UCSD-AML1 (cell line): ENCODE measurements around the gene ERGIC3.

Experiments
- DNase-seq: peaks from one replicate; lab custom pipeline; 2025; ENCODE audit not compliant: unreplicated experiment; lab: John Stamatoyannopoulos, UW

ERGIC3 gene

GRCh38 chr20:35541783-35542662 lies at the start of gene ERGIC3:
Gene ERGIC3, plus strand, starts transcription at chr20:35542078. Its CDS starts 20 bp downstream, at chr20:35542098.
- peak; percentile 97 for DNase-seq

- no peak for DNase-seq
Measured at GRCh38 chr20:35492352-35492751, 49.5 kb upstream of the ERGIC3 start.

- no peak for DNase-seq
Measured at GRCh38 chr20:35496481-35496880, 45.4 kb upstream of the ERGIC3 start.

GRCh38 chr20:35497320-35497719 lies 44.6 kb upstream of the ERGIC3 start:
- DNase-seq = no peak

DNA sequence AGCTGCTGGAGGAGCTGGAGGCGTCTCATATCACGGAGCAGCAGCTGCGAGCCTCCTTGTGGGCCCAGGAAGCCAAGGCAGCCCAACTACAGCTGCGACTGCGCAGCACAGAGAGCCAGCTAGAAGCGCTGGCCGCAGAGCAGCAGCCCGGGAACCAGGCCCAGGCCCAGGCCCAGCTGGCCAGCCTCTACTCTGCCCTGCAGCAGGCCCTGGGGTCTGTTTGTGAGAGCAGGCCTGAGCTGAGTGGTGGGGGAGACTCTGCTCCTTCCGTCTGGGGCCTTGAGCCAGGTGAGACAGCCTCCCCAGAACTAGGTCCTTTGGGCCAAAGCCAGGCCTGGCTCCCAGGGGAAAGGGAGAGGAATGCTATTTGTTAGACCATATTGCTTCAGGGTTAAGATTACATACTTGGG lies 44.1 kb upstream of the ERGIC3 start:
- no peak for DNase-seq

- no peak for DNase-seq
Measured at GRCh38 chr20:35499271-35499670, 42.6 kb upstream of the ERGIC3 start.

GRCh38 chr20:35502352-35502751 lies 39.5 kb upstream of the ERGIC3 start:
- DNase-seq = peak; percentile 34

DNA sequence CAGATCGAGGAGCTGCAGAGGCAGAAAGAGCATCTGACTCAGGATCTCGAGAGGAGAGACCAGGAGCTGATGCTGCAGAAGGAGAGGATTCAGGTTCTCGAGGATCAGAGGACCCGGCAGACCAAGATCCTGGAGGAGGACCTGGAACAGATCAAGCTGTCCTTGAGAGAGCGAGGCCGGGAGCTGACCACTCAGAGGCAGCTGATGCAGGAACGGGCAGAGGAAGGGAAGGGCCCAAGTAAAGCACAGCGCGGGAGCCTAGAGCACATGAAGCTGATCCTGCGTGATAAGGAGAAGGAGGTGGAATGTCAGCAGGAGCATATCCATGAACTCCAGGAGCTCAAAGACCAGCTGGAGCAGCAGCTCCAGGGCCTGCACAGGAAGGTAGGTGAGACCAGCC lies 38.6 kb upstream of the ERGIC3 start:
- no peak for DNase-seq

DNA sequence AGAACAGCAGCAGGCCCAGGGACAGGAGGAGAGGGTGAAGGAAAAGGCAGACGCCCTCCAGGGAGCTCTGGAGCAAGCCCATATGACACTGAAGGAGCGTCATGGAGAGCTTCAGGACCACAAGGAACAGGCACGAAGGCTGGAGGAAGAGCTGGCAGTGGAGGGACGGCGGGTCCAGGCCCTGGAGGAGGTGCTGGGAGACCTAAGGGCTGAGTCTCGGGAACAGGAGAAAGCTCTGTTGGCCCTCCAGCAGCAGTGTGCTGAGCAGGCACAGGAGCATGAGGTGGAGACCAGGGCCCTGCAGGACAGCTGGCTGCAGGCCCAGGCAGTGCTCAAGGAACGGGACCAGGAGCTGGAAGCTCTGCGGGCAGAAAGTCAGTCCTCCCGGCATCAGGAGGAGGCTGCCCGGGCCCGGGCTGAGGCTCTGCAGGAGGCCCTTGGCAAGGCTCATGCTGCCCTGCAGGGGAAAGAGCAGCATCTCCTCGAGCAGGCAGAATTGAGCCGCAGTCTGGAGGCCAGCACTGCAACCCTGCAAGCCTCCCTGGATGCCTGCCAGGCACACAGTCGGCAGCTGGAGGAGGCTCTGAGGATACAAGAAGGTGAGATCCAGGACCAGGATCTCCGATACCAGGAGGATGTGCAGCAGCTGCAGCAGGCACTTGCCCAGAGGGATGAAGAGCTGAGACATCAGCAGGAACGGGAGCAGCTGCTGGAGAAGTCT lies 37.9 kb upstream of the ERGIC3 start:
- no peak for DNase-seq

GRCh38 chr20:35504751-35505150 lies 37.1 kb upstream of the ERGIC3 start:
- no peak for DNase-seq

DNA sequence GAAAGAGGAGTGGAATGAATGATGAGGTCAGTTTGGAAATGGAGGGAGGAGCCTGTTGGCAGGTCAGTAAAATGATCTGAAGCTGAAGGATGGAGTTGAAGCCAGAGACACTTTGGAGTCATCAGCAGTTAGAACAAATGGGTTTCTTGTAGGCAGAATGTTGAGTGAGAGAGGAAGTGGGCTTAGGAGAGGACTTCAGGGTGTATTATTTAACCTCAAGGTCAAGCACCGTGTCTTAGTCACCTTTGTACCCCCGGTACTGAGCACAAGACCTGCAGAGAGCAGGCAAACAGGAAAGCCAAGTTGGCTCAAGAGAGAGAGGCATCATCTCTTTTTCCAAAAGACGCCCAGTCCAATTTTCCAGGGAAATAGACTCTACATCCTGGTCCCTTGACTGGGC lies 35.7 kb upstream of the ERGIC3 start:
- DNase-seq = no peak

- DNase-seq = no peak
Measured at GRCh38 chr20:35506872-35507638, 34.8 kb upstream of the ERGIC3 start.

- no peak for DNase-seq
Measured at GRCh38 chr20:35508493-35509218, 33.2 kb upstream of the ERGIC3 start.

DNA sequence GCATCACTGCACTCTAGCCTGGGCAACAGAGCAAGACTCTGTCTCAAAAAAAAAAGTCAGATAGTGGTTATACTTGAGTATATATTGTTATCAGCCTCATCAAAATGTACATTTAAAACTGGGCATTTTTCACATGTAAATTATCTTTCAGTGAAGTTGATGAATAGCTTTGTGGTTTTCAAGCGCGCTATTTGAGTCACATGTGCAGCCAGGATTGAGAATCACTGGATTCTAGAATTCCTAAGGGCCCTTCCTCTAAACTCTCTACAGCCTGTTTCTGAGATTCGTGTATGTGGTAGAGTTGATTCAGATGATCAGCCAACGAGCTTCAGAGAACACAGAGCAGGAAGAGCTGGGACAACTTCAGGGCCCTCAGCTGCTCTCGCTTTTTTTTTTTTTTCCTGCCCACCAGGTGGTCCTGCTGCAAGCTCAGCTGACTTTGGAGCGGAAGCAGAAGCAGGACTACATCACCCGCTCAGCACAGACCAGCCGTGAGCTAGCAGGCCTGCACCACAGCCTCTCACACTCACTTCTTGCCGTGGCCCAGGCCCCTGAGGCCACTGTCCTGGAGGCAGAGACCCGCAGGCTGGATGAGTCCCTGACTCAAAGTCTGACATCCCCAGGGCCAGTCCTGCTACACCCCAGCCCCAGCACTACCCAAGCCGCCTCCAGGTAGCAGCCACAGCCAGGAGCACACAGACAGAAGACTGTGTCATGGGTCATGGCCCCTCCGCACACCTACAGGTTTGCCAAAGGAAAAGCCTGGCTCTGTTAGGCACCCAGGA lies 30.7 kb upstream of the ERGIC3 start:
- DNase-seq = no peak

DNA sequence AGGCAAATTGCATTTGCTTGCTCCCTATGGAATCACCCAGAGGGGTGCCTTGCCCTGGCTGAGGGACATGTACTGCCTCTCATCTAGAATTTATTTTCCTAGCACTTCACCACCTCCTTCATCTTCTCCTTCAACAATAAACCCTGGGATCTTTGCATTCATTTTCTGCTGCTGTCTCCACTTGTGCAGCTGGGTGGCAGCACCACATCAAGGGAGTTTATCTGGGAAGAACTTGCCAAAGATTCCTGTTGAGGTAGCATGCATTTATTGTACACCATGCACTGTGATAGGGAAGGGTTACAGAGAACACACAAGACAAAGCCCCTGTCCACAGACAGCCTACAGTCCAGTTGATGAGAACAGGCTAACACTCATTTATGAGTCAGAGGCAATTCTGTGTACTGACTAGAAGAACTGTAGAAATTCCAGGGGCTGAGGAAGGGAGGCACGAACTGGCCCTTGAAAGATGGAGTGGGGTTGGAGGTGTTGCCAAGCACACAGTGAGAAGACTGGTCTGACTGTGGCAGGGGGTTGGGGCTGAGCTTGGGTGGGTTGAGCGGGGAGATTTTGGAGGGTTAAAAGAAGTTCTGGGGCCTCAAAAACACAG lies 30.0 kb upstream of the ERGIC3 start:
- DNase-seq = no peak

- no peak for DNase-seq
Measured at GRCh38 chr20:35514371-35514932, 27.4 kb upstream of the ERGIC3 start.

GRCh38 chr20:35515341-35515740 lies 26.5 kb upstream of the ERGIC3 start:
- DNase-seq = no peak

- DNase-seq = no peak
Measured at GRCh38 chr20:35515949-35516645, 25.8 kb upstream of the ERGIC3 start.

DNA sequence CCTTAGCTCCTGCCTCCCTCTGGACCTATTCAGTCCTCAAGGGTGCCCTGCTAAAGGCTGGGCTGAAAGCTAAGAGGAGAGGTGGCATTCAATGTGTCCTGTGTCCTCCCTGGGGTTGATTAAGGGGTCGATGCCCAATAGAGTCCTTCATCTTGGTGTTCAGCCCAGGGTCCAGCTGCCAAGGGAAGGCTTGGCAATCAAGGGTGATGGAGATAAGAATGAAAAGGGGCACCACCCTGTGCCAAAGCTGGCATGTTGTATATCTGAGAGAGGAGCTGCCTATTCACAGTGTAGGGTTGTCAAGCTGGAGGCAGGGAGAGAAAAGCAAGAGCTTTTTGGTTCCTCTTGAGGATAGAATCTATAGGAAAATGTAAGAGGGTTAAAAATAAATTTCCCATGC lies 24.8 kb upstream of the ERGIC3 start:
- no peak for DNase-seq
